A673 (cell line): Measurements from ENCODE around the gene ENO1. TPM values are rescaled to one million over a fixed set of nuclear protein-coding genes. Genes with fewer than 3 reads are reported as not detected.
"Not testable (repeated sequence)": the region's sequence is repeated elsewhere in the genome, so short reads cannot be mapped to it uniquely, and the experiment has no call there.

Source experiments
- BruUV-seq: library from RNA; stranded (reverse); fragments of 400-500 nt; replicated peaks from 2 replicates; lab custom pipeline; 2021; lab: Mats Ljungman, UMichigan
- CTCF ChIA-PET: fragments of 300-600 bp; sonication (Branson Sonifier 250); formaldehyde crosslinking; loops from one replicate; lab custom pipeline; 2022; ENCODE audit warnings: antibody characterized with exemption; lab: Charles Lee
- POLR2A ChIA-PET: fragments of 300-600 bp; sonication (Branson Sonifier 250); formaldehyde crosslinking; loops from one replicate; lab custom pipeline; 2022; ENCODE audit warnings: antibody characterized with exemption; ENCODE audit not compliant: low non-redundant PET; lab: Charles Lee
- DNase-seq: peaks from one replicate; pipeline ENCODE4 v3.0.0-alpha.2; 2015; ENCODE audit warnings: low spot score
- H3K27ac ChIP-seq: fragments of 200-600 bp; sonication (generic); 2 replicates; pipeline ENCODE4 v1.5.1; 2016; ENCODE audit warnings: mixed run types, low read depth, mild to moderate bottlenecking, mixed read lengths, antibody characterized with exemption, low read length; ENCODE audit not compliant: poor library complexity, severe bottlenecking
- H3K27me3 ChIP-seq: fragments of 200-600 bp; sonication (generic); replicated peaks from 2 replicates; pipeline ENCODE4 v1.6.1; 2017; ENCODE audit warnings: mixed run types, low read depth, mild to moderate bottlenecking, mixed read lengths, antibody characterized with exemption, low read length; ENCODE audit not compliant: insufficient read depth, poor library complexity
- H3K36me3 ChIP-seq: fragments of 200-600 bp; sonication (generic); 2 replicates; pipeline ENCODE4 v1.6.1; 2016; ENCODE audit warnings: mixed run types, mild to moderate bottlenecking, mixed read lengths, antibody characterized with exemption, low read length; ENCODE audit not compliant: insufficient read depth, poor library complexity, severe bottlenecking
- H3K4me1 ChIP-seq: fragments of 200-600 bp; sonication (generic); 2 replicates; pipeline ENCODE4 v1.6.1; 2017; ENCODE audit warnings: mixed run types, mild to moderate bottlenecking, mixed read lengths, antibody characterized with exemption, low read length; ENCODE audit not compliant: insufficient read depth, poor library complexity, severe bottlenecking
- H3K4me3 ChIP-seq: fragments of 200-600 bp; sonication (generic); 2 replicates; pipeline ENCODE4 v1.5.1; 2016; ENCODE audit warnings: low read depth, mixed run types, mild to moderate bottlenecking, mixed read lengths, low read length; ENCODE audit not compliant: poor library complexity, severe bottlenecking
- H3K9me3 ChIP-seq: fragments of 200-600 bp; sonication (generic); 2 replicates; pipeline ENCODE4 v1.6.1; 2016; ENCODE audit warnings: mixed run types, low read depth, mild to moderate bottlenecking, mixed read lengths, antibody characterized with exemption, low read length; ENCODE audit not compliant: poor library complexity, severe bottlenecking
- CTCF ChIP-seq: fragments of 300-800, 200-600 bp; sonication (generic); conservative IDR thresholded peaks from 2 replicates; pipeline ENCODE4 v1.5.1; 2017; ENCODE audit warnings: low read depth, mild to moderate bottlenecking, antibody characterized with exemption, low read length, moderate library complexity, mixed read lengths
- EZH2 ChIP-seq: fragments of 200-600 bp; sonication (generic); IDR thresholded peaks from 2 replicates; pipeline ENCODE4 v1.6.1; 2017; ENCODE audit warnings: borderline replicate concordance, low read depth, mild to moderate bottlenecking, mixed read lengths, antibody characterized with exemption, low read length; ENCODE audit not compliant: poor library complexity, severe bottlenecking
- intact Hi-C: fragments of 100-400 bp; cut with micrococcal nuclease; formaldehyde crosslinking; loops from one replicate; pipeline ENCODE4 v1.10.0; 2022; ENCODE audit not compliant: unreplicated experiment
- total RNA-seq: library from RNA; stranded (reverse); gene quantifications from 2 replicates; pipeline ENCODE4 v1.2.3, GENCODE V29; 2021

ENO1 gene
- total RNA-seq, 1 experiment from 2014 or later = 2,659 TPM

GRCh38 chr1:8889103-8889846 lies 10.8 kb upstream of the ENO1 start:
- ChIA-PET POLR2A (no interaction called here), CTCF (no interaction called here)
- no peaks in the 10 kb centered on the region for H3K27me3 ChIP-seq
- no peak overlapping the region for H3K27ac ChIP-seq
- H3K36me3 ChIP-seq = no peaks in the 10 kb centered on the region
- H3K9me3 ChIP-seq = no peaks in the 10 kb centered on the region
- BruUV-seq = no TSS peak
- DNase-seq = no peak
- H3K4me1 ChIP-seq = peaks cover 7% of the 10 kb centered on the region
- TF ChIP-seq CTCF = no peak
- no peak for TF ChIP-seq EZH2
- intact Hi-C loops = no loop called here
- H3K4me3 ChIP-seq = no peak overlapping the region

- Histone ChIP-seq H3K36me3 (no peaks in the 10 kb centered on the region), H3K27ac (no peak overlapping the region), H3K9me3 (no peaks in the 10 kb centered on the region), H3K4me1 (peaks cover 12% of the 10 kb centered on the region), H3K27me3 (no peaks in the 10 kb centered on the region), H3K4me3 (no peak overlapping the region)
- BruUV-seq = no TSS peak
- intact Hi-C loops = no loop called here
- POLR2A ChIA-PET = no interaction called here
- CTCF ChIA-PET = no interaction called here
- TF ChIP-seq CTCF (no peak), EZH2 (no peak)
- DNase-seq = no peak
Measured at GRCh38 chr1:8886589-8886988, 8.1 kb upstream of the ENO1 start.

GRCh38 chr1:8886031-8886524 lies 7.6 kb upstream of the ENO1 start:
- H3K27ac ChIP-seq, POLR2A ChIA-PET, intact Hi-C loops, BruUV-seq, H3K27me3 ChIP-seq, CTCF ChIA-PET, H3K4me3 ChIP-seq, H3K36me3 ChIP-seq, DNase-seq, H3K9me3 ChIP-seq: not testable (repeated sequence)
- H3K4me1 ChIP-seq = peaks cover 12% of the 10 kb centered on the region

- H3K4me3 ChIP-seq, H3K9me3 ChIP-seq, H3K27me3 ChIP-seq, CTCF ChIA-PET, DNase-seq, BruUV-seq, H3K27ac ChIP-seq, intact Hi-C loops, POLR2A ChIA-PET, H3K36me3 ChIP-seq: not testable (repeated sequence)
- H3K4me1 ChIP-seq = peaks cover 20% of the 10 kb centered on the region
Measured at GRCh38 chr1:8884105-8884504, 5.6 kb upstream of the ENO1 start.
